HUES64 (cell line): ENCODE data around the gene GRK5.

ENCODE experiments used
- H3K27ac ChIP-seq: 2 replicates; pipeline ENCODE4 v1.7.0; 2013; ENCODE audit warnings: low read depth, low read length, inconsistent platforms
- H3K27me3 ChIP-seq: 2 replicates; pipeline ENCODE4 v1.6.1; 2013; ENCODE audit warnings: mild to moderate bottlenecking, low read length; ENCODE audit not compliant: insufficient read depth
- H3K36me3 ChIP-seq: 2 replicates; pipeline ENCODE4 v1.6.1; 2013; ENCODE audit warnings: mild to moderate bottlenecking, low read length; ENCODE audit not compliant: insufficient read depth
- H3K4me1 ChIP-seq: 2 replicates; pipeline ENCODE4 v1.6.1; 2013; ENCODE audit warnings: mild to moderate bottlenecking, low read length, moderate library complexity; ENCODE audit not compliant: insufficient read depth
- H3K4me3 ChIP-seq: 2 replicates; pipeline ENCODE4 v1.5.1; 2013; ENCODE audit warnings: mild to moderate bottlenecking, low read length, moderate library complexity
- H3K9ac ChIP-seq: 2 replicates; pipeline ENCODE4 v1.6.1; 2013; ENCODE audit warnings: mild to moderate bottlenecking, low read depth, low read length
- H3K9me3 ChIP-seq: 2 replicates; pipeline ENCODE4 v1.6.1; 2013; ENCODE audit warnings: low read depth, low read length; ENCODE audit not compliant: insufficient read depth
- whole genome bisulfite sequencing: fragments of 150-250, 120-280 bp; methylation state at CpG from one replicate; pipeline ENCODE4 v1.1.7; 2013; ENCODE audit warnings: missing lambda C conversion rate; 5-methylcytosine and 5-hydroxymethylcytosine counted together

Gene GRK5

DNA sequence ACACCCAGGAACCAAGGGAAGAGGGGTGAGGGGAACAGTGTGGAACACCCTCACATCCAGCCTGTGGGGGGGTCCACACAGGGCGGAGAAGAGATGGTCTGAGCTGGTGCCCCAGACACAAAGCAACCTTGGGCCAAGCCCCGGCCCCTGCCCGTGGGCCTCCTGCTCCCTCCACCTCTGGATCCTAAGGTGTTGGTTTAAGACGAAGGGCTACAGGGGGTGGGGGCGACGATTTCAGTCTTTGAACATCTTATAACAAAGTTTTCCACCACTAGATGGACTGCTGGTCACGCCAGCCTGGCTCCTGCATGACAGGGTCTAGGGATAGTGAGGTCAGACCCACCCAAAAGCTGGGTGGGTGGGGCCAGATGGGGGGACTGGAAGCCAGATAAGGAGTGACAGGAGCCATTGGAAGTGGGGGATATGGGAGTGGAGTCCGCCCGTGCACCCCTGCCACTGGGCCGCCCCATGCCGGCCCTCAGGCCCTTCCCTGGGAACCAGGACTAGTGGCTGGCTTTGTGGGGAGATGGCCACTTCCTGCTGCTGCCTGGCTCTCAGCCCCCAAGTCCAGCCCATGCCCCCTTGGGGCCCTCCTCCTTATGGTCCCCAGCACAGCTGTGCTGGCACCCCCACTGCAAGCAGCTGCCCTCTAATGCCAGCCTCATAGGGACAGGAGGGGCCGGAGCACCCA, 236.7 kb downstream of the GRK5 start:
- Histone ChIP-seq H3K27me3 (no peaks in the 10 kb centered on the region), H3K36me3 (no peaks in the 10 kb centered on the region), H3K9ac (no peak overlapping the region), H3K27ac (no peak overlapping the region), H3K4me1 (no peaks in the 10 kb centered on the region; the same call in 1 of the 2 replicates), H3K9me3 (no peaks in the 10 kb centered on the region), H3K4me3 (no peak overlapping the region)
- 95% methylated on average over 12 of the region's 12 CpGs for WGBS

DNA sequence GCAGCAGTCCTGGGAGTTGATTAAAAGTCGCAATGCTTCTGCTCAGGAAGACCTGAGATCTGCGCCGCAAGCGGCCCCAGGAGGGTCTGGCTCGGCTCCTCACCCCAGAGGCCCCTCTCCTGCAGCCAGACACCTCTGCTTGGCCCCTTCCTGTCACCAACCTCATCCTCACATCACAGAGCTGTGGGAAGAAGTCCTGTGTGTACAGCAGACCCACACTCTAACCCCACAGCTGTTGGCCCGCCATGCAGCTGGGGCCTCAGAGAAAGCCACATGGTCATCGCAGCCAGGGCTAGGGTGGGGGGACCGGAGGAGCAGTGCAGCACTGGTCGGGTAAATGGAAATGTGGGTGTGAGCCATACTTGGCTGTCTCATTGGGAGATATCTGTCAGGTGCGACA, 237.5 kb downstream of the GRK5 start:
- Histone ChIP-seq H3K27me3 (no peaks in the 10 kb centered on the region), H3K4me1 (no peaks in the 10 kb centered on the region; the same call in 1 of the 2 replicates), H3K9ac (no peak overlapping the region), H3K36me3 (no peaks in the 10 kb centered on the region), H3K9me3 (no peaks in the 10 kb centered on the region), H3K4me3 (no peak overlapping the region), H3K27ac (no peak overlapping the region)
- WGBS: 87% methylated on average over 10 of the region's 10 CpGs

DNA sequence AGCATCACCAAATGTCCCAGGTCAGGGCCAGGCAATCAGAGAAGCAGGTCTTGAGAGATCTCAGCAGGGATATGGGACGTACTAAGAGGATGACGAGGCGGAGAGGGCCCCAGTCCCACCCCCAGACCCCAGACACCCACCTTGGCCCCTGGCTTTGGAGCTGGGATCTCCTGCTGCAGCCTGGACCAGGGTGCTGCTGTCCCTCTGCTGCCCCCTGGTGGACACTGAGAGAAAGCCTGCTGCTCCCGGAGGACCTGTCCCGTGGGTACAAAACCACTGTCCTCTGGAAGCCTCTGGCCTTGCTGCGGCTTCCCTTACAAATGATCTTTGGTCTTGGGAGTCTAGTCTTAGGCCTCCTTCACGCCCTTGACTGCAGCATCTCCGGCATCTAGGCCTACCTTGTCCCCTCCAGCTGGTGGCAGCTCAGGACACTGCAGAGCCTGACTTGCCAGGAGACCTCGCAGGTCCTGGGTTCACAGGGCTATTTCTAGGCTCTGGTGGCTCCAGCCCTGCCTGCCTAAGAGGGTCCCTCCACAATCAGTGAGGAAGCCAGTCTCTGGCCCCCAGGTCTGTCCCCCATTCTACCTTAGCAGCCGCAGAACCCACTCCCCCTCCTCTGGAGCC, 238.1 kb downstream of the GRK5 start:
- Histone ChIP-seq H3K36me3 (no peaks in the 10 kb centered on the region), H3K9ac (no peak overlapping the region), H3K27me3 (no peaks in the 10 kb centered on the region), H3K4me1 (no peaks in the 10 kb centered on the region; the same call in 1 of the 2 replicates), H3K9me3 (no peaks in the 10 kb centered on the region), H3K4me3 (no peak overlapping the region), H3K27ac (no peak overlapping the region)
- WGBS: 34% methylated on average over 10 of the region's 10 CpGs

DNA sequence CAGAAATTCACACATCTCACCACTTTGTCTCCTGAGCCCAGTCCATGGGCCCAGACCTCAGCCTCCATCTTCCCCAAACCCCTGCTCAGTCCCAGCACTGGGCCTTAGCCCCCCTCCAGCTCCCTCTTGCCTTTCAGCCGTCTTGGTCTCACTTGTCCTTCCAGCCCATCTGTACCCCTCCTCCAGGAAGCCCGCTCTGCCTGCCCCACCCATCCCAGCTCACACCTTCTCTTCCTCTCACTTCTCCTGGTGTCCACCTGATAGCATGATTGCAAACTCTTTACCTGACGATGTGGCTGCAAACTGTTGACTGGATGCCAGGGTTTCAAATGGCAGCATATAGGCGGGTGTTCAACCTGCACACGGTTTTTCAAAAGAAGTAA, 238.6 kb downstream of the GRK5 start:
- 90% methylated on average over 5 of the region's 5 CpGs for WGBS
- no peaks in the 10 kb centered on the region for H3K9me3 ChIP-seq
- no peak overlapping the region for H3K27ac ChIP-seq
- no peak overlapping the region for H3K9ac ChIP-seq
- no peaks in the 10 kb centered on the region; the same call in 1 of the 2 replicates for H3K4me1 ChIP-seq
- H3K36me3 ChIP-seq: no peaks in the 10 kb centered on the region
- H3K4me3 ChIP-seq: no peak overlapping the region
- no peaks in the 10 kb centered on the region for H3K27me3 ChIP-seq

DNA sequence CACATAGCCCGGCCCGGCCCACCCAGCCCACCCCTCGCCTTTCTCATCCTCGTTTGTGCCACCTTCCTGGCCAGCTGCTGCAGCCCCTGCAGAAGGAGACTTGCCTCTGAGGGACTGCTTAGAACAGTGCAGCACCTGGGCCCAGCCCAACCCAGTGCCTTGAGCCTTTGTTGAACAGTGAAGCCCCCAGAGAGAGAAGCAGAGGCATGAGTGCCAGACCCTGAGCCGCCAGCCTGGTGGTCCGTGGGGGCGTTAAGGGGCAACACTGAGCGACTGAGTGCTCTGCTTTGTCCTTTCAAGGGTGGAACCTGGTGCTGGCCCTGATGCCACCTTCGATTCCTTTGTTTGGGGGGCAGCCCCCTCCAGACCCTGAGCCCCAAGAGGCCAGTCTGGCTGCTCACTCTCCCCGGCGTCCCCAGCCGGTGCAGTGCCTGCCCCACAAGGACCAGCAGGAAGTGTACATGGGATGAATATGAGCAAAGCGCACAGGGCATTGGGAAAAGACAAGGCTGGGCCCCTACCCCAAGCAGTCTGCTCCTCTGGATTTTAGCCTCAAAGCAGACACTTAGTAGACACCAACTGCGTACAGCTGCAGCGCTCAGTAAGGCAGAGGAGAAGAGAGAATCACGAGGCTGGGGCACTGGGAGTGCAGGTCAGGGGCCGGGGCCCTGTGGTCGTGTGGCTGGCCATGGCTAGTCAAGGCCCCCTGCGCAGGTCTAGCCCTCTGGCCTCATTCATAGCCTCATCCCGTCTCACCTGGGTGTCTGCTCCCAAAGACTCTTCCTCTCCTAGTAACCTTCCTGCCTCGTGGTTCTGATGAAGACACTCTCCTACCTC, 239.3 kb downstream of the GRK5 start:
- no peaks in the 10 kb centered on the region for H3K27me3 ChIP-seq
- H3K4me1 ChIP-seq: no peaks in the 10 kb centered on the region; the same call in 1 of the 2 replicates
- H3K4me3 ChIP-seq: no peak overlapping the region
- H3K9ac ChIP-seq: no peak overlapping the region
- H3K36me3 ChIP-seq: no peaks in the 10 kb centered on the region
- no peaks in the 10 kb centered on the region for H3K9me3 ChIP-seq
- H3K27ac ChIP-seq: no peak overlapping the region
- WGBS: 92% methylated on average over 21 of the region's 21 CpGs

DNA sequence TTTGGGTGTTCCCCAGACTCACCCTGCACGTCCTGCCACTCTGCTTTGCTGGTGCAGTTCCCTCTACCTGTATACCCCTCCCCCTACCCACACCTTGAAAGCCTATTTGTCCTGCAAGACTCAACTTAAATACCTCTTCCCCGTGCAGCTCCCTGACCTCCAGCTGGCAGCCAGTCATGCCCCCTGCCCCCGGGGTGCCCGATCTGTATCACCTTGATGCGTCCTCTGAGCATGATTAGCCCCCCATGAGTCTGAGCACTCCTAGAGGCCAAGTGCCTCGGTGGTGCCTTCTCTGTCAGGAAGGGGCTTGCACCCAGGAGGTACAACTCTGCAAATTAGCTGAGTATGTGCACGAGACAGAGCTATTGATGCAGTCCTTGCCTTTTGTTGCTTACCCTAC, 240.1 kb downstream of the GRK5 start:
- no peaks in the 10 kb centered on the region for H3K36me3 ChIP-seq
- no peaks in the 10 kb centered on the region; the same call in 1 of the 2 replicates for H3K4me1 ChIP-seq
- WGBS: 83% methylated on average over 7 of the region's 7 CpGs
- no peak overlapping the region for H3K9ac ChIP-seq
- no peaks in the 10 kb centered on the region for H3K27me3 ChIP-seq
- no peaks in the 10 kb centered on the region for H3K9me3 ChIP-seq
- H3K4me3 ChIP-seq: no peak overlapping the region
- H3K27ac ChIP-seq: no peak overlapping the region

DNA sequence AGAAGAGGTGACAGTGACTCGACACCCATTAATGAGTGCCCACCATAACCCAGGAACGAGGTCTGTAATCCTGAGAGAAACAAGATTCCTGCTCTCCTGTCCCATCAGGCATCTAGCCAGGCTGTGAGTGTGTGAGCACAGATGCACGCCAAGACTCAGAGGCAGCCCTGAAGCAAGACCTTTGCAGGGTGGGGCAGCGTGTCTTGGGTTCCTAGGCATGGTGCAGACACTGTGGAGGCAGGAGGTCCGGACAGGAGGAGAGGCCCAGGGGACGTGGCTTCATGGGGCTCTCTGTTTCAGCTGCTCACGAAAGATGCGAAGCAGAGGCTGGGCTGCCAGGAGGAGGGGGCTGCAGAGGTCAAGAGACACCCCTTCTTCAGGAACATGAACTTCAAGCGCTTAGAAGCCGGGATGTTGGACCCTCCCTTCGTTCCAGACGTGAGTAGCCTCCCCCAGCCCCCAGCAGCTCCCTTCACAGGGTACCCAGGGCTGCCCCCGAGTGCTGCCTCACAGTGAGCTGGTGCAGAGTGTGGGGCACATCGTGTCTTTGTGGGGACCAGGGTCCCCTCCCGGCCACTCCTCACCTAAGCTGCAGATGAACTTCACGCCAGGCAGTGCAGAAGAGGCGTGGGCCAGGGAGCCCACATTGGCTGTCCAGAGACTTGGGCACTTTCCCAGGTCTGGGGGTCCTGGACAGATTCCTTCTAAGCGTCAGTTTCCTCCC, 240.6 kb downstream of the GRK5 start:
- Histone ChIP-seq H3K4me3 (no peak overlapping the region), H3K9me3 (no peaks in the 10 kb centered on the region), H3K4me1 (no peaks in the 10 kb centered on the region; the same call in 1 of the 2 replicates), H3K27me3 (no peaks in the 10 kb centered on the region), H3K36me3 (no peaks in the 10 kb centered on the region), H3K27ac (no peak overlapping the region), H3K9ac (no peak overlapping the region)
- WGBS: 89% methylated on average over 18 of the region's 18 CpGs

DNA sequence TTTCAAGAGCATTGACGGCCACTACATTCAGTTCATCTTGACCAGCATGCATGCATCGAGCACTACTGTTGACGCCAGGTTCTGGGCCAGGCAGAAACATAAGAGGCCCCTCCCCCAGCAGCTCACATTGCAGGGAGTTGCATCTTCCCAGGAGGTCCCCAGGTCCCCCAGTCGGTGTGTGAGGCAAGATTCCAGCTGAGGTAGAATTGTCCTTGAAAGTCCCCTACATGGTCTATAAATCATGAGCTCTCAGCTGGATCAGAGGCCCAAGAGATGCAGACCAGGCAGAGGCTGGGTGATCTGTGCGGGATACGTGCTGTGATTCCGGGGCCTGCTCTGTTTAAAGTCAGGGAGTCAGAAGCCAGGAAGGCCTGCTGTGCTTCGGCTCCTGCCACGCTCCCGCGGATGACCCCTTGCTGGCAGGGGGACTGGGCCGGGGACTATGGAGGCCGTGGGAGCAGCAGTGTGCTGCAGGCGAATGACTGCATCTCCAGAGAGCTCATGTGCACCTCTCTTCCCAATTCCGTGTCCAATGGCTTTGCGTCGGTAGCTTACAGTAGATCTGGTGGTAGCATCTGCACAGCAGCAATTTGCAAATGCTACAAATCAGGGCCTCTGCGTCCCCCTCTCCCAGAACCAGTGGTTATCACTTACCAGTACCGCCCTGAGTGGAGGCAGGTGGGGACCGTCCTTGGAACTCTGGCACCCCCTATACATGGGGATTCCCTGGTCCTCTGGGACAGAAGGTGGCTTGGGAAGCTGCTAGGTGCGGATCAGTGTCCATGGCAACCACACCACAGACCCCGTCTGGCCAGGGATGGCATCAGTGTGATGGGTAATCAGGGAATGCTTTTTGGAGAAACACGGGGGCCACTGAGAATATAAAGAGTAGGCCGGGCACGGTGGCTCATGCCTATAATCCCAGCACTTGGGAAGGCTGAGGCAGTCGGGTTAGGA, 241.5 kb downstream of the GRK5 start:
- Histone ChIP-seq H3K4me1 (no peaks in the 10 kb centered on the region; the same call in 1 of the 2 replicates), H3K36me3 (no peaks in the 10 kb centered on the region), H3K9ac (no peak overlapping the region), H3K9me3 (no peaks in the 10 kb centered on the region), H3K27ac (no peak overlapping the region), H3K27me3 (no peaks in the 10 kb centered on the region), H3K4me3 (no peak overlapping the region)
- WGBS: 81% methylated on average over 26 of the region's 26 CpGs

DNA sequence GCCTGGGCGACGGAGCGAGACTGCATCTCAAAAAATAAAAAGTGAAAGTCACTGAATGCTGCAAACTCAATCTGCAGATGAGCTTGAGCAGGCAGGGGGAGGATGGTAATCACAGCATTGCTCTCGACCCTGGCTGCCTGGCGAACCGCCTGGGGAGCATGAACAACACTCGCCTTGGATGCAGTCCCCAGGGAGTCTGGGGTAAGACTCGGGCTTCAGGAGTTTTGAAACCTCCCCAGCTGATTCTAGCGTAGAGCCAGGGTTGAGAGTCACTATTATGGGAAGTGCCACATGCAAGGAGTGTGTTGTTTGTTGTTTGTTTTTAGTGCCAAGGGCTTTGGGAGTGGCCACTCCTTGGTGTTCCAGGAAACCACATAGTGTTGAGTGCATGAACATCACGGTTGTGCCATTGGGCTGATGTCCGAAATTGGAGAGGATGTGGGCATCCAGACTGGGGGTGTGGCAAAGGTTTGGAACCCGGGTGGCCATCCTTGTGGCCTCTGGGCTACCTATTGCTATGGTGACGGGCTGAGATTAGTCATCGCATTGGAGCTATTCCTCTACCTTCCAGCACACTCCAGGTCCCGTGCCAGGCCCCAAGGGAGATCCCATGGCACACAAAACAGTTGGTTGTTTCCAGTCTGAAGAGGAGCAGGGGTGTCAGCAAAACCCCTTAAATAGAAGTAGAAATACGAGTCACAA, 242.5 kb downstream of the GRK5 start:
- Histone ChIP-seq H3K27me3 (no peaks in the 10 kb centered on the region), H3K4me3 (no peak overlapping the region), H3K9ac (no peak overlapping the region)

More for the DNA sequence above, 242.5 kb downstream of the GRK5 start:
- Histone ChIP-seq H3K9me3 (no peaks in the 10 kb centered on the region), H3K27ac (no peak overlapping the region), H3K36me3 (no peaks in the 10 kb centered on the region), H3K4me1 (no peaks in the 10 kb centered on the region; the same call in 1 of the 2 replicates)
- WGBS: 87% methylated on average over 16 of the region's 16 CpGs
